Measurements from ENCODE around the gene GJA9.

DNA sequence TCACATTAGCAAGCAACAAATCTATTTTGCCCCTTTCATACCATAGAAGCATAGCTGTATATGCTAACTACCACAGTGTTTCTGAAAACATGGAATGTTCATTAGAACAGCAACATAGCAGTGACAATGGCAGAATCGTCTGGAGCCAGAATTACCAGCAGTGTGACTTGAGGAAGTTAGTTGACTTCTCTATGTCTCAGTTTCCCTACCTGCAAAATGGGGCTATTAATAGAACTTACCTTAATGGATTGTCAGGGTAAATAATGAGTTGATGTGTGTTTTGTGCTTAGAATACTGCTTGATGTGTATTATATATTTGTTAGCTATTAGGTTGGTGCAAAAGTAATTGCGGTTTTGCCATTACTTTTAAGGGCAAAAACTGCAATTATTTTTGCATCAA is 14.8 kb upstream of the GJA9 start:
- TF ChIP-seq RAD21 (IDR thresholded peaks at IDR 0.05; ENCODE audit: low read depth) (no peak), MAX (IDR thresholded peaks at IDR 0.05) (no peak), EP300 (IDR thresholded peaks at IDR 0.05; ENCODE audit: borderline replicate concordance) (no peak), CREB1 (IDR thresholded peaks at IDR 0.05; ENCODE audit: low read depth) (no peak), EGR1 (IDR thresholded peaks at IDR 0.05) (no peak), TEAD4 (IDR thresholded peaks at IDR 0.05) (no peak), TCF12 (IDR thresholded peaks at IDR 0.05; ENCODE audit: low read depth) (no peak), TAF1 (IDR thresholded peaks at IDR 0.05; ENCODE audit: low read depth) (no peak)
- TF ChIP-seq, protein P1, sequence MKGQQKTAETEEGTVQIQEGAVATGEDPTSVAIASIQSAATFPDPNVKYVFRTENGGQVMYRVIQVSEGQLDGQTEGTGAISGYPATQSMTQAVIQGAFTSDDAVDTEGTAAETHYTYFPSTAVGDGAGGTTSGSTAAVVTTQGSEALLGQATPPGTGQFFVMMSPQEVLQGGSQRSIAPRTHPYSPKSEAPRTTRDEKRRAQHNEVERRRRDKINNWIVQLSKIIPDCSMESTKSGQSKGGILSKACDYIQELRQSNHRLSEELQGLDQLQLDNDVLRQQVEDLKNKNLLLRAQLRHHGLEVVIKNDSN (IDR thresholded peaks at IDR 0.05), result no peak
